SK-N-SH (cell line): ENCODE data around the gene GBP1. TPM values are rescaled to one million over a fixed set of nuclear protein-coding genes. Genes with fewer than 3 reads are reported as not detected.
A peak's percentile ranks its signal among the peaks of the same experiment; 100 is the strongest.

Experiments
- CTCF ChIA-PET: fragments of 300-600, 350-600 bp; formaldehyde crosslinking; extraction: SDS; loops from one replicate; lab custom pipeline; 2021; lab: Yijun Ruan, JAX
- POLR2A ChIA-PET: fragments of 350-600 bp; sonication (Branson Sonifier 250); formaldehyde crosslinking; extraction: SDS; loops from one replicate; lab custom pipeline; 2020; ENCODE audit warnings: antibody characterized with exemption, inconsistent platforms; lab: Yijun Ruan, JAX
- DNase-seq: peaks from one replicate; pipeline ENCODE4 v3.0.0; 2012
- H2AFZ ChIP-seq: fragments of 200-600 bp; sonication (generic); 2 replicates; pipeline ENCODE4 v1.8.1; 2016; ENCODE audit warnings: antibody characterized with exemption, mild to moderate bottlenecking, low read depth
- H3F3A ChIP-seq: fragments of 200-600 bp; sonication (generic); replicated peaks from 2 replicates; pipeline ENCODE3; 2016; ENCODE audit warnings: antibody characterized with exemption, mild to moderate bottlenecking; ENCODE audit not compliant: insufficient read depth
- H3K27ac ChIP-seq, 2 experiments: fragments of 200-500 bp in 1 of 2; fragments of 200-600 bp in 1 of 2; sonication (Bioruptor generic) in 1 of 2; sonication (generic), shearing (Covaris generic) in 1 of 2; 2 replicates each; pipeline versions ENCODE4 v1.5.1 to v1.6.1; 2014 to 2016; ENCODE audit warnings: low read depth in 2 of 2, inconsistent platforms in 1 of 2, low read length in 1 of 2, mild to moderate bottlenecking in 1 of 2, mixed read lengths in 1 of 2
- H3K27me3 ChIP-seq: fragments of 200-600 bp; sonication (generic), shearing (Covaris generic); 2 replicates; pipeline ENCODE4 v1.6.1; 2016; ENCODE audit warnings: mixed run types; ENCODE audit not compliant: insufficient read depth
- H3K36me3 ChIP-seq, 2 experiments: fragments of 200-500 bp in 1 of 2; fragments of 200-600 bp in 1 of 2; sonication (Bioruptor generic) in 1 of 2; sonication (generic) in 1 of 2; replicated peaks in 1 of 2; 2 replicates each; pipeline versions ENCODE3 to v1.5.1; 2014 to 2016; ENCODE audit warnings: low read length in 1 of 2, mild to moderate bottlenecking in 1 of 2; ENCODE audit not compliant: insufficient read depth in 2 of 2, control insufficient read depth in 1 of 2
- H3K4me1 ChIP-seq, 2 experiments: fragments of 200-500 bp in 1 of 2; fragments of 200-600 bp in 1 of 2; sonication (Bioruptor generic) in 1 of 2; sonication (generic), shearing (Covaris generic) in 1 of 2; 2 replicates each; pipeline versions ENCODE4 v1.5.1 to v1.6.1; 2014 to 2016; ENCODE audit warnings: low read depth in 1 of 2, low read length in 1 of 2, mixed run types in 1 of 2; ENCODE audit not compliant: insufficient read depth in 2 of 2, control insufficient read depth in 1 of 2
- H3K4me2 ChIP-seq: fragments of 200-600 bp; sonication (generic), shearing (Covaris generic); 2 replicates; pipeline ENCODE4 v1.6.1; 2017; ENCODE audit warnings: mixed run types
- H3K4me3 ChIP-seq, 2 experiments: fragments of 200-500 bp in 1 of 2; fragments of 200-600 bp in 1 of 2; sonication (Bioruptor generic) in 1 of 2; sonication (generic), shearing (Covaris generic) in 1 of 2; 2 replicates each; pipeline versions ENCODE4 v1.5.1 to v1.8.1; 2014 to 2016; ENCODE audit warnings: low read depth in 2 of 2, inconsistent platforms in 1 of 2, low read length in 1 of 2, mild to moderate bottlenecking in 1 of 2, mixed read lengths in 1 of 2, moderate library complexity in 1 of 2
- H3K79me2 ChIP-seq: fragments of 200-600 bp; sonication (generic); 2 replicates; pipeline ENCODE4 v1.8.1; 2017; ENCODE audit warnings: mild to moderate bottlenecking; ENCODE audit not compliant: insufficient read depth
- H3K9ac ChIP-seq: fragments of 200-600 bp; sonication (generic); 2 replicates; pipeline ENCODE4 v1.6.1; 2017; ENCODE audit warnings: mixed run types
- H3K9me2 ChIP-seq: fragments of 200-600 bp; sonication (generic); 2 replicates; pipeline ENCODE4 v1.6.1; 2017; ENCODE audit warnings: mixed run types
- H3K9me3 ChIP-seq: fragments of 200-600 bp; sonication (generic); 2 replicates; pipeline ENCODE4 v1.6.1; 2017; ENCODE audit warnings: mixed run types, mild to moderate bottlenecking, moderate library complexity
- H4K20me1 ChIP-seq: fragments of 200-600 bp; sonication (generic); 2 replicates; pipeline ENCODE4 v1.6.1; 2017; ENCODE audit warnings: mild to moderate bottlenecking, mixed run types; ENCODE audit not compliant: insufficient read depth
- CHD2 ChIP-seq: fragments of 150-350 bp; IDR thresholded peaks from 2 replicates; pipeline ENCODE4 v1.6.1; 2018; ENCODE audit warnings: low read length; ENCODE audit not compliant: partially characterized antibody
- CTCF ChIP-seq: fragments of 200-600 bp; sonication (generic); IDR thresholded peaks from 2 replicates; pipeline ENCODE4 v1.6.1; 2017; ENCODE audit warnings: antibody characterized with exemption, mild to moderate bottlenecking, moderate library complexity
- ELF1 ChIP-seq: IDR thresholded peaks from 2 replicates; pipeline ENCODE4 v1.4.0; 2012
- EP300 ChIP-seq, 2 experiments: IDR thresholded peaks; 2 replicates each; pipeline versions ENCODE4 v1.4.0 to v1.6.1; 2012; ENCODE audit warnings: borderline replicate concordance in 1 of 2, low read depth in 1 of 2, low read length in 1 of 2
- FOSL2 ChIP-seq: IDR thresholded peaks from 2 replicates; pipeline ENCODE4 v1.4.0; 2012; ENCODE audit warnings: low read depth, mild to moderate bottlenecking, moderate library complexity, borderline replicate concordance
- FOXJ3 ChIP-seq: sonication (generic); formaldehyde crosslinking; IDR thresholded peaks from 2 replicates; pipeline ENCODE4 v1.5.1; 2020; ENCODE audit warnings: mild to moderate bottlenecking, missing genetic modification reagents
- FOXM1 ChIP-seq: IDR thresholded peaks from 2 replicates; pipeline ENCODE4 v1.4.0; 2012; ENCODE audit warnings: low read depth, mild to moderate bottlenecking
- GABPA ChIP-seq: IDR thresholded peaks from 2 replicates; pipeline ENCODE4 v1.4.0; 2012; ENCODE audit warnings: low read depth, mild to moderate bottlenecking
- GATA2 ChIP-seq: sonication (generic); formaldehyde crosslinking; IDR thresholded peaks from 2 replicates; pipeline ENCODE4 v1.5.0; 2020; ENCODE audit warnings: mild to moderate bottlenecking, missing genetic modification reagents
- JUND ChIP-seq: IDR thresholded peaks from 2 replicates; pipeline ENCODE4 v1.4.0; 2012
- MAX ChIP-seq: IDR thresholded peaks from 2 replicates; pipeline ENCODE4 v1.4.0; 2012; ENCODE audit warnings: low read depth
- MEF2A ChIP-seq: IDR thresholded peaks from 2 replicates; pipeline ENCODE4 v1.4.0; 2012; ENCODE audit warnings: low read depth, borderline replicate concordance
- MXI1 ChIP-seq: IDR thresholded peaks from 2 replicates; pipeline ENCODE4 v1.6.1; 2012; ENCODE audit warnings: mild to moderate bottlenecking, low read depth, low read length, improper control_type of control experiment
- NRF1 ChIP-seq: IDR thresholded peaks from 2 replicates; pipeline ENCODE4 v1.6.1; 2012; ENCODE audit warnings: low read depth, mild to moderate bottlenecking, low read length
- RCOR1 ChIP-seq: fragments of 150-350 bp; IDR thresholded peaks from 2 replicates; pipeline ENCODE4 v1.6.1; 2017; ENCODE audit warnings: antibody characterized with exemption, low read length
- RXRA ChIP-seq: IDR thresholded peaks from 2 replicates; pipeline ENCODE4 v1.4.0; 2012; ENCODE audit warnings: low read depth, mild to moderate bottlenecking, borderline replicate concordance
- SIN3A ChIP-seq: IDR thresholded peaks from 2 replicates; pipeline ENCODE4 v1.6.1; 2012; ENCODE audit warnings: low read depth, mild to moderate bottlenecking, low read length, moderate library complexity, borderline replicate concordance
- SMC3 ChIP-seq: IDR thresholded peaks from 2 replicates; pipeline ENCODE4 v1.6.1; 2012; ENCODE audit warnings: low read depth, low read length, improper control_type of control experiment
- TAF1 ChIP-seq: IDR thresholded peaks from 2 replicates; pipeline ENCODE4 v1.6.1; 2012; ENCODE audit warnings: low read depth, mild to moderate bottlenecking, low read length, moderate library complexity, borderline replicate concordance
- USF2 ChIP-seq: fragments of 150-350 bp; IDR thresholded peaks from 2 replicates; pipeline ENCODE4 v1.6.1; 2017; ENCODE audit warnings: antibody characterized with exemption, low read length, low read depth, borderline replicate concordance
- YY1 ChIP-seq: IDR thresholded peaks from 2 replicates; pipeline ENCODE4 v1.4.0; 2012; ENCODE audit warnings: low read depth, mild to moderate bottlenecking
- WGBS: methylation state at CpG from one replicate; pipeline ENCODE4 v1.1.6; 2017; ENCODE audit warnings: low lambda C conversion rate; 5-methylcytosine and 5-hydroxymethylcytosine counted together
- polyA plus RNA-seq, 3 experiments: library from polyadenylated mRNA; depleted of rRNA; stranded (reverse); fragments of >200 nt; gene quantifications; 2 replicates each; pipeline ENCODE4 v1.2.3, GENCODE V29; 2012
- TF ChIP-seq, protein P1 (sequence below): IDR thresholded peaks from 2 replicates; pipeline ENCODE4 v1.4.0; 2012; ENCODE audit warnings: low read depth, borderline replicate concordance
- TF ChIP-seq, protein P2 (sequence below): IDR thresholded peaks from 2 replicates; pipeline ENCODE4; 2012

GBP1 gene
- polyA plus RNA-seq, 1 of the 3 experiments (the other 2 are of a cell fraction): 7.4 TPM

DNA sequence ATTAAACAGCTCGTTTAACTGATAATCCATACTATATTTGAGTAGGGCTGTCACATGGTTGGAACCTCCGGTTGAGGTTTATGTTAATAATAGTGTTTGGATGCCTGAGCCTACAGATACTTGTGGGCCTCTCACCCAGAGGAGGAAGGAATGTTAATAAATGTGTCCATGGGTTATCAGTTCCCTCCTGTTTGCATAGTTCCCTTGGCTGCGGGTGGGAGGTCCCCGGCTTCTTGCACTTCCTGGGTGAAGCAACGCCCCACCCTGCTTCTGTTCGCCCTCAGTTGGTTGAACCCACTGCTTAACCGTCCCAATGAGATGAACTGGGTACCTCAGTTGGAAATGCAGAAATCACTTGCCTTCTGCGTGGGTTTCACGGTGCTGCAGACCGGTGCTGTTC, 23.6 kb upstream of the GBP1 start (continued):
- TF ChIP-seq MAX (no peak), NRF1 (no peak), TAF1 (no peak), GATA2 (CRISPR knock-in tag) (no peak), JUND (no peak), ELF1 (no peak), YY1 (no peak), MEF2A (no peak), RXRA (no peak), SIN3A (no peak)

- Histone ChIP-seq H3K36me3 (no peaks in the 10 kb centered on the region), H3K4me3 (no peak overlapping the region), H3K4me1 (peaks cover 0 to 4% of the 10 kb centered on the region in 2 experiments; a peak in 1 of 4 replicates), H4K20me1 (no peaks in the 10 kb centered on the region), H3K9ac (no peak overlapping the region), H3K9me3 (no peaks in the 10 kb centered on the region), H3K79me2 (no peaks in the 10 kb centered on the region), H3K4me2 (no peak overlapping the region)
- no peak for DNase-seq
- WGBS: 71% methylated on average over 8 of the region's 8 CpGs
- TF ChIP-seq RXRA (no peak), CHD2 (no peak), USF2 (no peak), SIN3A (no peak), GABPA (no peak)
- TF ChIP-seq, protein P1, sequence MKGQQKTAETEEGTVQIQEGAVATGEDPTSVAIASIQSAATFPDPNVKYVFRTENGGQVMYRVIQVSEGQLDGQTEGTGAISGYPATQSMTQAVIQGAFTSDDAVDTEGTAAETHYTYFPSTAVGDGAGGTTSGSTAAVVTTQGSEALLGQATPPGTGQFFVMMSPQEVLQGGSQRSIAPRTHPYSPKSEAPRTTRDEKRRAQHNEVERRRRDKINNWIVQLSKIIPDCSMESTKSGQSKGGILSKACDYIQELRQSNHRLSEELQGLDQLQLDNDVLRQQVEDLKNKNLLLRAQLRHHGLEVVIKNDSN: no peak
- TF ChIP-seq, all 33 proteins: peak for 0
- CTCF ChIA-PET: interaction anchor here (0.9 to 1.3 kb wide), 2 partner anchors 271 to 274 kb away, joined by 3 read pairs; no protein-coding TSS in a partner anchor
- Histone ChIP-seq H3K27ac (peak overlapping the region in 1 of 2 experiments; percentile 34; a peak in 1 of 4 replicates), H3K9me2 (no peaks in the 10 kb centered on the region), H3K27me3 (no peaks in the 10 kb centered on the region), H2AFZ (no peak overlapping the region), H3F3A (no peaks in the 10 kb centered on the region)
- POLR2A ChIA-PET: no interaction called here
Observed at GRCh38 chr1:89087241-89087640, 22.2 kb upstream of the GBP1 start.

DNA sequence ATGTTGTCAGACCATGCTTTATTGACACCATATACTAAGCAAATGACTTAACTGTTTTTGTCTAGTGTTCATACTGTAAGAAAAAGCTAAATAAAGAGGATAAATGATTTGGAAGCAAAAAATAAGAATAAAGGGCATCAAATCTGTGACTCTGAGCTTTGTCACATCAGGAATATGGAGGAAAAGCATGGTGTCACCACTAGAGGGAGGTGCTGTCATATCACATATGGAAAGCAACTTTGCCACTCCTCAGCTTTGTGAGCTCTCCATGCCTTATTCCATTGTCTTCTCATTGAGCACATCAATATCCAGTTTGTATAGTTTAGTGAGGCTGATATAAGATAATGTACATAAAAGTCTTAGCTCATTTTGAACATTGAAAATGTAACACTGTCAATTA, 20.8 kb upstream of the GBP1 start:
- CTCF ChIA-PET: interaction anchor here (0.5 to 3.1 kb wide), 47 partner anchors 10 to 516 kb away, joined by 3 to 63 read pairs (median 4); partner anchors contain the start of genes GBP1, GBP3, GBP6 and GBP7
- no peak overlapping the region for H3K4me3 ChIP-seq
- no peak for TF ChIP-seq EP300 (IDR thresholded peaks at IDR 0.05; ENCODE audit: borderline replicate concordance in 1 of 2, low read depth in 1 of 2, low read length in 1 of 2)
- no peak for TF ChIP-seq FOXJ3
- TF ChIP-seq SMC3: peak; percentile 92
- no peak for TF ChIP-seq MXI1
- TF ChIP-seq CHD2: peak; percentile 14
- TF ChIP-seq RCOR1: no peak
- TF ChIP-seq RXRA: no peak
- TF ChIP-seq, protein P2, sequence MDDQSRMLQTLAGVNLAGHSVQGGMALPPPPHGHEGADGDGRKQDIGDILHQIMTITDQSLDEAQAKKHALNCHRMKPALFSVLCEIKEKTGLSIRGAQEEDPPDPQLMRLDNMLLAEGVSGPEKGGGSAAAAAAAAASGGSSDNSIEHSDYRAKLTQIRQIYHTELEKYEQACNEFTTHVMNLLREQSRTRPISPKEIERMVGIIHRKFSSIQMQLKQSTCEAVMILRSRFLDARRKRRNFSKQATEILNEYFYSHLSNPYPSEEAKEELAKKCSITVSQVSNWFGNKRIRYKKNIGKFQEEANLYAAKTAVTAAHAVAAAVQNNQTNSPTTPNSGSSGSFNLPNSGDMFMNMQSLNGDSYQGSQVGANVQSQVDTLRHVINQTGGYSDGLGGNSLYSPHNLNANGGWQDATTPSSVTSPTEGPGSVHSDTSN: no peak
- TF ChIP-seq FOXM1: no peak
- no peak for TF ChIP-seq SIN3A
- TF ChIP-seq JUND: no peak
- TF ChIP-seq TAF1: no peak
- TF ChIP-seq CTCF: peak; percentile 83
- TF ChIP-seq FOSL2: no peak

More for the DNA sequence above, 20.8 kb upstream of the GBP1 start:
- Histone ChIP-seq H3K36me3 (no peaks in the 10 kb centered on the region), H3K79me2 (no peaks in the 10 kb centered on the region), H3K9me3 (no peaks in the 10 kb centered on the region), H3K4me2 (no peak overlapping the region), H3K9me2 (no peaks in the 10 kb centered on the region), H3F3A (no peaks in the 10 kb centered on the region), H2AFZ (no peak overlapping the region), H3K27ac (no peak overlapping the region), H3K4me1 (peaks cover 0 to 4% of the 10 kb centered on the region in 2 experiments; a peak in 1 of 4 replicates), H3K27me3 (no peaks in the 10 kb centered on the region), H4K20me1 (no peaks in the 10 kb centered on the region), H3K9ac (no peak overlapping the region)
- POLR2A ChIA-PET: no interaction called here
- peak; percentile 62 for DNase-seq
